NB4 (cell line): ENCODE measurements around the gene S100A7A.

Experiments
- DNase-seq: peaks from one replicate; pipeline ENCODE4 v3.0.0; 2010; ENCODE audit warnings: low read depth
- H3K4me3 ChIP-seq: one replicate; pipeline ENCODE4 v1.5.1; 2011; ENCODE audit warnings: mild to moderate bottlenecking, low read depth, low read length, moderate library complexity
- CTCF ChIP-seq: IDR thresholded peaks from one replicate; pipeline ENCODE4 v1.5.1; 2012; ENCODE audit warnings: low read depth, low read length
- MYC ChIP-seq: IDR thresholded peaks from 2 replicates; pipeline ENCODE4 v1.6.1; 2011; ENCODE audit warnings: low read depth, low read length
- POLR2A ChIP-seq: IDR thresholded peaks from 2 replicates; pipeline ENCODE4 v1.6.1; 2011; ENCODE audit warnings: mild to moderate bottlenecking; ENCODE audit not compliant: insufficient read length; ENCODE audit errors: extremely low read depth
- TF ChIP-seq, protein P1 (sequence below): IDR thresholded peaks from 2 replicates; pipeline ENCODE4 v1.6.1; 2011; ENCODE audit warnings: low read depth, low read length

S100A7A gene

GRCh38 chr1:153431928-153432327 lies 15.6 kb downstream of the S100A7A start:
- TF ChIP-seq POLR2A (no peak), CTCF (no peak), MYC (no peak)
- TF ChIP-seq, protein P1, sequence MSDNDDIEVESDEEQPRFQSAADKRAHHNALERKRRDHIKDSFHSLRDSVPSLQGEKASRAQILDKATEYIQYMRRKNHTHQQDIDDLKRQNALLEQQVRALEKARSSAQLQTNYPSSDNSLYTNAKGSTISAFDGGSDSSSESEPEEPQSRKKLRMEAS: no peak
- DNase-seq: no peak
- H3K4me3 ChIP-seq: no peak overlapping the region

GRCh38 chr1:153432874-153433681 lies 16.8 kb downstream of the S100A7A start:
- no peak for DNase-seq
- TF ChIP-seq, protein P1: no peak
- TF ChIP-seq CTCF (no peak), POLR2A (no peak), MYC (no peak)
- no peak overlapping the region for H3K4me3 ChIP-seq

DNA sequence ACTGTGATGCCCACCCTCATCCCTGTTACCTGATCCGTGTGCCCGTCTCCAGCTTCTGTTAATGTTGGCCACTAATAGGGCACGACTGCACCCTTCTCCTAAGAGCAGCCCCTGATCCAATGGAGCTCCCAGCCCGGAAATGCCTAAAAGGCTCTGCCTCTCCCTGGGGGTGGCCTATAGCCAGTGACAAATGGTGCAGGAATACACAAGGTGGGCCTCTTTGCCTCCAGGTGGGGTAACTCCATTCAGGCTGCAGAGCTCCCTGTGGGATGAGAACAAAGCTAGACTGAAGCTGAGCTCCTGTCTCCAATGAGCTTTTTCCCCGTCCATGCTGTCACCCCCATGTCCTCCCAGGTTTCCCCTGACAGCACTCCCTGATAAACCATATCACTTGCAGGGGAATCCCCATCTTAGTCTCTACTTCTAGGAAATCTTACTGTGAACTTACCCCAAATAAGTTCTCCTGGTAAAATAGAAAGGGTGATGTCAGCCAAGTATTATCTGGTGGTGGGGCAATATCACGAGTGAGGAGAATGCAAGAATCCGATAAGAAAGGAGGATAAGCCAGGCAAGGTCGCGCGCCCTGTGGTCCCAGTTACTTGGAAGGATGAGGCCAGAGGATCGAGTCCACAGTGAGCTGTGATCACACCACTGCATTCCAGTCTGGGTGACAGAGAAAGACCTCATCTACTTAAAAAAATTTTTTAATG lies 18.6 kb downstream of the S100A7A start:
- no peak overlapping the region for H3K4me3 ChIP-seq
- DNase-seq: no peak
- no peak for TF ChIP-seq CTCF
- no peak for TF ChIP-seq MYC
- no peak for TF ChIP-seq POLR2A
- TF ChIP-seq, protein P1: no peak

GRCh38 chr1:153437236-153437635 lies 20.9 kb downstream of the S100A7A start:
- TF ChIP-seq POLR2A: no peak
- no peak for TF ChIP-seq MYC
- no peak for TF ChIP-seq CTCF
- TF ChIP-seq, protein P1: no peak
- no peak overlapping the region for H3K4me3 ChIP-seq
- DNase-seq: no peak

- no peak overlapping the region for H3K4me3 ChIP-seq
- TF ChIP-seq POLR2A (no peak), CTCF (no peak), MYC (no peak)
- TF ChIP-seq, protein P1: no peak
- DNase-seq: no peak
Observed at GRCh38 chr1:153438599-153438998, 22.3 kb downstream of the S100A7A start.
